ENCODE measurements around the gene PLBD1. TPM values are rescaled to one million over a fixed set of nuclear protein-coding genes. Genes with fewer than 3 reads are reported as not detected.

PLBD1 gene, protein sequence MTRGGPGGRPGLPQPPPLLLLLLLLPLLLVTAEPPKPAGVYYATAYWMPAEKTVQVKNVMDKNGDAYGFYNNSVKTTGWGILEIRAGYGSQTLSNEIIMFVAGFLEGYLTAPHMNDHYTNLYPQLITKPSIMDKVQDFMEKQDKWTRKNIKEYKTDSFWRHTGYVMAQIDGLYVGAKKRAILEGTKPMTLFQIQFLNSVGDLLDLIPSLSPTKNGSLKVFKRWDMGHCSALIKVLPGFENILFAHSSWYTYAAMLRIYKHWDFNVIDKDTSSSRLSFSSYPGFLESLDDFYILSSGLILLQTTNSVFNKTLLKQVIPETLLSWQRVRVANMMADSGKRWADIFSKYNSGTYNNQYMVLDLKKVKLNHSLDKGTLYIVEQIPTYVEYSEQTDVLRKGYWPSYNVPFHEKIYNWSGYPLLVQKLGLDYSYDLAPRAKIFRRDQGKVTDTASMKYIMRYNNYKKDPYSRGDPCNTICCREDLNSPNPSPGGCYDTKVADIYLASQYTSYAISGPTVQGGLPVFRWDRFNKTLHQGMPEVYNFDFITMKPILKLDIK
- 10 to 100 TPM; 22.6 to 82.4 (median 63.7) TPM for total RNA-seq
- long read RNA-seq, donor 1, transcript PLBD1-201 (11 exons, 2,426 nt): major isoform, 37 of 42 reads
- long read RNA-seq, donor 1, partial matches to known transcripts: 1 of 42 reads
- long read RNA-seq, donor 1, other reads (novel, unspliced or antisense): 4 of 42 reads
- long read RNA-seq, donor 2, transcript PLBD1-201 (11 exons, 2,426 nt): major isoform, 77 of 86 reads
- long read RNA-seq, donor 2, partial matches to known transcripts: 3 of 86 reads
- long read RNA-seq, donor 2, other reads (novel, unspliced or antisense): 6 of 86 reads

DNA sequence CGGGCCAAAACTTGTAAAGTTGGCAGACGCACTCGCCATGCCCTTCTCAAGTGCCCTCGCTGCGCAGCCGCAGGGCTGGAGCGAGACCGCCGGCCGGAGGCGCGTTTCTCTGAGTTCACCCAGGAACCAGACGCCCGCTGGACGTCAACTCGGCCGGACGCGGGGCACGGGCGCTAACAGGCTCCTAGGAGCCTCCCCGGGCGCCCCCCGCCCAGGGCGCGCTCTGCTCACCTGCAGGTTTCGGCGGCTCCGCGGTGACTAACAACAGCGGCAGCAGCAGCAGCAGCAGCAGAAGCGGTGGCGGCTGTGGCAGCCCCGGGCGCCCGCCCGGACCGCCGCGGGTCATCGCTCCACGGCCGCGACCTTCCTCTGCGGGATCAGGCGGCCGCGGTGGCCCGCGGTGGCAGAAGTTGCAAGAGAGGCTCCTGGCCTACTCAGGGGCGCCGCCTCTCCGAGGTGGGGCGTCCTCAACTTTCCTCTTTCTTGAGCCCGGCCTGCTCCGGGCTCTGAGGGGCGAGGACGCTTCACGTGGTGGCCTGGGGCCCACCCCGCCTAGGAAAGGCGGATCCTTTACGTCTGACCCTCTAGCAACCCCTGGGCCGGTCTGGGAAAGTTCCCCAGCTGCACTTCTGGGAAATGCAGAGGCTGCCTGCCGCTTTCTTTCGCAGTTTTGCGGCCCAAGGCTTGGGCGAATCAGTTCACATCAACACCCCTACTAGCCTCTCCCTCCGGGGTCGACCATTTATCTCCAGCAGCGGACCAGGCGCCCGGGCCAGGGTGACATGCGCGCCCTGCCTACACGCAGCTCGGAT, at the start of gene PLBD1:
Gene PLBD1 (minus strand): TSS at position 533 of the 812 bp plus-strand sequence. CDS start 187 bp downstream, at position 346.
- Histone ChIP-seq H3K36me3 (ENCODE audit: low read depth) (no peaks in the 10 kb centered on the region), H3K9me3 (no peaks in the 10 kb centered on the region), H3K4me3 (peak within 1 kb of the TSS; percentile 42), H3K4me1 (ENCODE audit: low read depth) (peaks cover 8% of the 10 kb centered on the region)
- DNase-seq (peak; percentile 71 to 81 (median 79)), ATAC-seq (peak; percentile 82)
- intact Hi-C loops (cut with DNase I, micrococcal nuclease): no loop called here
- TF ChIP-seq, protein P1, sequence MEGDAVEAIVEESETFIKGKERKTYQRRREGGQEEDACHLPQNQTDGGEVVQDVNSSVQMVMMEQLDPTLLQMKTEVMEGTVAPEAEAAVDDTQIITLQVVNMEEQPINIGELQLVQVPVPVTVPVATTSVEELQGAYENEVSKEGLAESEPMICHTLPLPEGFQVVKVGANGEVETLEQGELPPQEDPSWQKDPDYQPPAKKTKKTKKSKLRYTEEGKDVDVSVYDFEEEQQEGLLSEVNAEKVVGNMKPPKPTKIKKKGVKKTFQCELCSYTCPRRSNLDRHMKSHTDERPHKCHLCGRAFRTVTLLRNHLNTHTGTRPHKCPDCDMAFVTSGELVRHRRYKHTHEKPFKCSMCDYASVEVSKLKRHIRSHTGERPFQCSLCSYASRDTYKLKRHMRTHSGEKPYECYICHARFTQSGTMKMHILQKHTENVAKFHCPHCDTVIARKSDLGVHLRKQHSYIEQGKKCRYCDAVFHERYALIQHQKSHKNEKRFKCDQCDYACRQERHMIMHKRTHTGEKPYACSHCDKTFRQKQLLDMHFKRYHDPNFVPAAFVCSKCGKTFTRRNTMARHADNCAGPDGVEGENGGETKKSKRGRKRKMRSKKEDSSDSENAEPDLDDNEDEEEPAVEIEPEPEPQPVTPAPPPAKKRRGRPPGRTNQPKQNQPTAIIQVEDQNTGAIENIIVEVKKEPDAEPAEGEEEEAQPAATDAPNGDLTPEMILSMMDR (IDR thresholded peaks at IDR 0.05): no peak

DNA sequence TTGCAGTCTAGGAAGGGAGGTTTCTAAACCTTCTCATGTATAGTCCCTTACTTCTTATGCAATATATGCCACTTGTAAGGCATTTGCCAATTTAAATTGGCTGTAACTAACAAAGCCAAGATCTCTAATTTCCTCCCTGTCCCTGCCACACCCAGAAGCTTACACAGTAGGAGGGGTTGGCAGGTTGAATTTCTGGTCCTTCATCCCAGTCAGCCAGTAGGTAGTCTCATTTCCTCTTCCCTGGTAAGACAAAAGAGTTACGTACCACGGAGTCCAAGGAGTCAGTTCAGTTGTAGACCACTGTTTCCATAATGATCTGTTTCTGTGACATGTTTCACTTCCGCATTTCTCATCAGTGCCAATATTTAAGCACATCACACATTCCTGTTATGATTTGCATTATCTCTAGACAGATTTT, 47.0 kb upstream of the PLBD1 start:
- Histone ChIP-seq H3K36me3 (ENCODE audit: low read depth) (no peaks in the 10 kb centered on the region), H3K4me1 (ENCODE audit: low read depth) (no peaks in the 10 kb centered on the region), H3K9me3 (peaks cover 11% of the 10 kb centered on the region), H3K4me3 (no peak overlapping the region)
- DNase-seq (no peak), ATAC-seq (peak; percentile 63)
- intact Hi-C loops (cut with DNase I, micrococcal nuclease): loop anchor here (10.0 kb wide), 2 partner anchors 100 to 380 kb away; no protein-coding TSS in a partner anchor
- TF ChIP-seq, protein P1 (IDR thresholded peaks at IDR 0.05): no peak

DNA sequence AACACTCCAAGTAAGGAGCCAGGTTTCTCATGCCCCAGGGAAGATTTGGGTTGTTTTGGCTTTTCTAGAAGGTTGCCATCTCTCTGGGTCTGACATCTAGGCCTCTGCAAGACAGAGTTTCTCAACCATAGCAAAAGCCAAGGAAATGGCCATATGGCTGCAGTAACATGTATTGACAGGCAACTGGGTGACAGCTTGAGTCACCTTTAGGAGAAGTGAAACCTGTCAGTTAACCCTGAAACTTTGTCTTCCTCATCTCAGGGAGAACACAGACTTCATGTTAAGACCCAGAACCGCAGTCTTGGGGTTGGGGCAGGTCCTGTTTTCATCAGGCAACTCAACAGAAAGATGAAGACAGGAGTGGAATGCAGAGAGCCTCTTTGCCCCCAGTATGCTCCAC, 46.0 kb upstream of the PLBD1 start:
- TF ChIP-seq, protein P1 (IDR thresholded peaks at IDR 0.05): no peak
- peak; percentile 65 for ATAC-seq
- Histone ChIP-seq H3K36me3 (ENCODE audit: low read depth) (no peaks in the 10 kb centered on the region), H3K9me3 (peaks cover 11% of the 10 kb centered on the region), H3K4me1 (ENCODE audit: low read depth) (no peaks in the 10 kb centered on the region), H3K4me3 (no peak overlapping the region)
- intact Hi-C loops (cut with DNase I, micrococcal nuclease): loop anchor here (10.0 kb wide), 2 partner anchors 99 to 379 kb away; no protein-coding TSS in a partner anchor
- no peak for DNase-seq

DNA sequence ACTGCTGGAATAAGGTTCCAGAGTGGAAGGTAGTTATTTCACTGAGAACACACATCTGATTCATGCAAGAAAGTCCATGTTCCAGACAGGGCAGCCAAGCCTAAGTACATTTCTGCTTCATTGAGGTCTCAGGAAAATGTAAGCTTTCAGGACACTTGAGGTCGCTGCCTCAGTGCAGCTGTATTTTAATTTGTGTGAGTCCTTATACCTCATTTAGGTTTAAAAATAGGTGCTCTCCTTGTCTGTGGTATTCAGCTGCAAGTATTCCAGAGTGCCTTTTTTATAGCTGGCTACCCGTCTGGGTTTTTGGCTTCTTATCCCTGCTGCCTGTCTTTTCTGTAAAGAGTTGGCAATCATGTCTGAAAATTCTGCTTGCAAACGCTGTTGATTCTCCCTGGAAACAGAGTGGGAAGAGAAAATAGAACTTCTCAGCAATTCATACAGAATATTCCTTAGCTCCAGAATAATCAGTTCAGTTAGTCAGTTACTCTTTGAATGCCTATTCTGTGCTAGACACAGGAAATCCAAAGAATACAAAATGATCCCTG, 45.3 kb upstream of the PLBD1 start:
- ATAC-seq (no peak), DNase-seq (no peak)
- TF ChIP-seq, protein P1 (IDR thresholded peaks at IDR 0.05): no peak
- peaks cover 11% of the 10 kb centered on the region for H3K9me3 ChIP-seq
- no peaks in the 10 kb centered on the region for H3K4me1 ChIP-seq (ENCODE audit: low read depth)
- intact Hi-C loops (cut with DNase I, micrococcal nuclease): loop anchor here (10.0 kb wide), 2 partner anchors 98 to 378 kb away; no protein-coding TSS in a partner anchor
- no peaks in the 10 kb centered on the region for H3K36me3 ChIP-seq (ENCODE audit: low read depth)
- no peak overlapping the region for H3K4me3 ChIP-seq

DNA sequence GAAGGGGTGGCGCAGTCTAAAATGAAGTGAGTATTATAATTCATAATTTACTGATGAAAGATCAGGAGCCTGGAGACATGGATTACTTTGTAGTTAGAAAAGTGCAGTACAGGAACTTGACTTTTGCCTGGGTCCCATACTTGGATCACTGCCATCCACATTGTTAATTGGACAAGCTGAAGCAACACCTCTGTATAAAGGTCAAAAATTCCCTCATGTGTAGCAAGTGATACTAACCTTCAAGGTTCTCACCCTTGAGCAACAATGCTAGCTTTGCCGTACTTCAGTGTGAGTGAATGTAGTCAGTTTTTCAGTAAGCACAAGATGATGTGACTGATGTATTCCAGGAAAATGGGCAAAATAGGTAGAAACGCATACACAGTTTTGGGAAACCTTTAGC, 44.6 kb upstream of the PLBD1 start:
- intact Hi-C loops (cut with DNase I, micrococcal nuclease): loop anchor here (10.0 kb wide), 2 partner anchors 97 to 377 kb away; no protein-coding TSS in a partner anchor
- TF ChIP-seq, protein P1 (IDR thresholded peaks at IDR 0.05): no peak
- ATAC-seq: peak; percentile 60
- Histone ChIP-seq H3K9me3 (peaks cover 17% of the 10 kb centered on the region), H3K4me1 (ENCODE audit: low read depth) (no peaks in the 10 kb centered on the region), H3K36me3 (ENCODE audit: low read depth) (no peaks in the 10 kb centered on the region), H3K4me3 (no peak overlapping the region)
- no peak for DNase-seq
